Measurements from ENCODE around the gene FCAMR.

Gene FCAMR, protein sequence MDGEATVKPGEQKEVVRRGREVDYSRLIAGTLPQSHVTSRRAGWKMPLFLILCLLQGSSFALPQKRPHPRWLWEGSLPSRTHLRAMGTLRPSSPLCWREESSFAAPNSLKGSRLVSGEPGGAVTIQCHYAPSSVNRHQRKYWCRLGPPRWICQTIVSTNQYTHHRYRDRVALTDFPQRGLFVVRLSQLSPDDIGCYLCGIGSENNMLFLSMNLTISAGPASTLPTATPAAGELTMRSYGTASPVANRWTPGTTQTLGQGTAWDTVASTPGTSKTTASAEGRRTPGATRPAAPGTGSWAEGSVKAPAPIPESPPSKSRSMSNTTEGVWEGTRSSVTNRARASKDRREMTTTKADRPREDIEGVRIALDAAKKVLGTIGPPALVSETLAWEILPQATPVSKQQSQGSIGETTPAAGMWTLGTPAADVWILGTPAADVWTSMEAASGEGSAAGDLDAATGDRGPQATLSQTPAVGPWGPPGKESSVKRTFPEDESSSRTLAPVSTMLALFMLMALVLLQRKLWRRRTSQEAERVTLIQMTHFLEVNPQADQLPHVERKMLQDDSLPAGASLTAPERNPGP

DNA sequence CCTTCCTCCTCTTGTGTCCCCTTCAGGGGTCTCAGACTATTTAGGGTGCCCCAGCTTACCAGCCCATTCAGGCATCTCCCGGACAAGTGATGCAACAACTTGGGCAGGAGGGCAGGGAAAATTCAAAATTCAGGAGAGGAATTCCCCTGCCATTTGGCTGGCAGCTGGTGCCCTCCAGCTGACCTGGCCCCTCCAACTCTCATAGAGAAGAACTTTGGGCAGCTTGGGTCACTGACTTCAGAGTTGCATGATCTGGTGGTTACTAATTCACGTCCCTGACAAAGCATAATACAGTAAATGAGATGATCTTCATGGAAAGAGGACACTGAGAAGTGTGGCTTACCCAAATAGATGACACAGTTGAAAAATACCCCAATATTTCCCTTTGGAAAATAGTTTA is at the start of gene FCAMR:
FCAMR (minus strand) TSS at position 15 of the 400 bp plus-strand sequence. CDS start 335 bp downstream, outside the sequence.
- no peak for DNase-seq (ENCODE audit: low read depth in 3 of 3)

DNA sequence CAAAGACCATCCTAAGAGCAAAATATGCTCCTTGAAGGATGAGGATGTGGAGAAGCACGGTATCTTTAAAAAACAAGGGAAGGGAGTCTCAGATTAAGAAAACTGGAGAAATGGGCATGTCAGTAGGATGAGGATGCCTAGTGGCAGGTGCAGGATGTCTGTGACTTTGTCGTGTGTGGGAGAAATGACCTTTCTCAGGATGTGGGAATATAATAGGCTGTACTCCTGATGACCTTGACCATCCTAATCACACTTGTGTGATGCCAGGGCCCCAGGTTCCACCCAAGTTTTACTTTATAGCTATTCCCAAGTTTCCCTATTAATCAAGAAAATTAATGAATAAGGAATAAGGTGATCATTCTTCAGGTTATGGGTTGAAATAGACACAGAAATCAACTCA is 49.4 kb upstream of the FCAMR start:
- DNase-seq (ENCODE audit: low read depth in 3 of 3): no peak

DNA sequence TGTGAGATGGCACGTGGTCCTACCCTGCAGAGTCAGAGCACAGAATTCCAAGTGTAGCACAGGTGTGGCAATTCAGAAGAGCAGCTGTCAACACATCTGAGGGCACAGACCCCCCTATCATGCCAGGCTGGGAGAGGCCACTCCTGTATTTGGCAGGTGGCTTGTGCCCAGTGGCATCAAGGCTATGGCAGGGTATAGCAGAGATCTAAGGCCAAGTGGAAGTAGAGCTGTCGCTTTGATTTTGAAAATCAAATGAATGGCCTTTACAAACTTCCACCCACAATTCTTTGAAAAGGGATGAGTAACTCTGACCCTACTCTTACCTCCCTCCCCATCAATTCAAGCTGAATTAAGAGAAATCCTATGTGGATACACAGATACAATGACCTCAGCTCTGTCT is 48.9 kb upstream of the FCAMR start:
- DNase-seq (ENCODE audit: low read depth in 3 of 3): no peak

- no peak for DNase-seq (ENCODE audit: low read depth in 3 of 3)
Measured at GRCh38 chr1:207018707-207019106, 48.4 kb upstream of the FCAMR start.

- DNase-seq (ENCODE audit: low read depth in 3 of 3): no peak
Measured at GRCh38 chr1:207017615-207018559, 47.6 kb upstream of the FCAMR start.

DNA sequence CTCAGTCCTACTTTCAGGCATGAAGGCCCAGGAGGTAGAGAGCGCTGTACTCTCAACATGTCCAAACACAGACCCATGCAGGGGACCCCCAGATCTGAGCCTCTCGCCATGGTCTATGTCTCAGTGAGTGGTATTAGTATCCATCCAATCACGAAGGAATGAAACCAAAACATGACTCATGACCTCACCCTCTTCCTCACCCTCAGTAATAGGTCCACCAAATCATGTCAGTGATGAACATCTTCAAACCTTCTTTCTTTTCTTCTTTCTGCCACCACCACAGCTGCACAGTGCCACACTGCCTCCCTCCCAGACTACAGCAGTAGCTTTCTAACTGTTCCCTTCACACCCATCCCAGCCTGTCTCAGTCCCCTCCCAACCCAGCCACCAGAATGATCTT is 45.5 kb upstream of the FCAMR start:
- DNase-seq (ENCODE audit: low read depth in 3 of 3): no peak

- DNase-seq (ENCODE audit: low read depth in 3 of 3): no peak
Measured at GRCh38 chr1:207014728-207015127, 44.5 kb upstream of the FCAMR start.

DNA sequence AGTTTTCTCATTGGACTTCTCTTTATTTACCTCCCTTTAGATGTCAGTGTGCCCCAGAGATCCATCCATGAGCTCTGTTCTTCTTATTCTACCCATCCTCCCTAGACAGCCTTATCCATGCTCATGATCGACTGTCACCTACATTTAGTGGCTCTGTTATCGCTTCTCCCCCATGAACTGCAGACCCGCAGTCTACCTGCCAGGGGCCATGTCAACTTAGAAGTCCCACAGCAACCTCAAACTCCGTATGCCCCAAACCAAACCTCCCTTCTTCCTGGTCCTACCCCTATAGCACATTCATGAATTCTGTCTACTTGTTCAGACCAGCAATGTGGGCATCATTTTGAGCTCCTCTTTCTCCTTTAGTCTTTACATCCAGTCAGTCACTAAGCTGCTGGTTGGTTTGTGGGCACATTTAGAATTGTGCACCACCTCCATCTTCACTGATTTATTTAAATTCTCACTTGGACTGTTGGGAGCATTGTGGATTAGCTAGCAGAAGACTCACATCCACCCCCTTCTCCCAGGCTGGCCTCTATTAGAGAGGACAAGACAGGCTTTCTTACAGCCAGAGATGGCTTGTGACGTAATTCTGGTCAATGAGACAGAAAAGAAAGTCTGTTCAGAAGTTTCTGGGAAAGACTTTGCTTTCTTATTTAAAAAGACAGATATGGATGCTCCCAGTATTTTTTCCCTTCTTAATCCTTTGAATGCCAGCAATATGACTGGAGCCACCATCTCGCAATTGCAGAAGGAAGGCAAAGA is 43.2 kb upstream of the FCAMR start:
- DNase-seq (ENCODE audit: low read depth in 3 of 3): no peak

- no peak for DNase-seq (ENCODE audit: low read depth in 3 of 3)
Measured at GRCh38 chr1:207010726-207011125, 40.5 kb upstream of the FCAMR start.

GRCh38 chr1:207009945-207010344 is 39.7 kb upstream of the FCAMR start:
- no peak for DNase-seq (ENCODE audit: low read depth in 3 of 3)

DNA sequence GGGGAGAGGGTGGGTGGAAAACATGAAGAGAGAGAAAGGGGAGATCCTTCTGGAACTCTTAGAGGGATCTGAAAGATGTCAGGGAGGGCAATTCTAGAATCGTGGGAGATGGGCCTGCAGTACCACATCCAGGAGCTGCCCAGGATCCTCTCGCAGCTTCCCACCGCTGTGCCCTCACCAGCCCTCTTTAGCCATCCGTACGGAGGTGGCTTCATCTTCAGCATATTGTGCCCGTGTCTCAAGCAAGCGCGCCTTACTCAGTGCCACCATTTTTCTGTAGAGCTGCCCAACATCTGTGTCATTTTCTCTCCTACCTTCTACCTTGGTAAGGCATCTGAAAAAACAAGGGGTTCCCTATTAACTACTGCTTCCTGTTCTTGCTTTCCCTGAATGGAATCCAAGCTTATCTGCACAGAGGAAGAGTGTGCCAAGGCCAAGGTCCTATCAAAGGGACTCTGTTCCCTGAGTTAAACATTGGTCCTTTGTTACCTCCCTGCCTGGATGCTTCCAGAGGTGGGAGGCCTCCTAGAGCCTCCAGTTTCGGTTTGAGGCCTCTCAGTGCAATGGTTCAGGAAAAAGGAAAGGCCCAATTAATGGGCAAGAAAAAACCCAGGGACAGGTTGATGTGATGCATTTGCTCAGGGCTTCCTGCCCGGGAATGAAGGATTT is 39.1 kb upstream of the FCAMR start:
- DNase-seq (ENCODE audit: low read depth in 3 of 3): no peak

- DNase-seq (ENCODE audit: low read depth in 3 of 3): no peak
Measured at GRCh38 chr1:207007352-207008033, 37.2 kb upstream of the FCAMR start.

GRCh38 chr1:207006914-207007313 is 36.7 kb upstream of the FCAMR start:
- DNase-seq (ENCODE audit: low read depth in 3 of 3): no peak

- no peak for DNase-seq (ENCODE audit: low read depth in 3 of 3)
Measured at GRCh38 chr1:207006083-207006482, 35.8 kb upstream of the FCAMR start.

GRCh38 chr1:207004931-207005830 is 34.9 kb upstream of the FCAMR start:
- peak in 1 of 3 experiments; percentile 4 for DNase-seq (ENCODE audit: low read depth in 3 of 3)

DNA sequence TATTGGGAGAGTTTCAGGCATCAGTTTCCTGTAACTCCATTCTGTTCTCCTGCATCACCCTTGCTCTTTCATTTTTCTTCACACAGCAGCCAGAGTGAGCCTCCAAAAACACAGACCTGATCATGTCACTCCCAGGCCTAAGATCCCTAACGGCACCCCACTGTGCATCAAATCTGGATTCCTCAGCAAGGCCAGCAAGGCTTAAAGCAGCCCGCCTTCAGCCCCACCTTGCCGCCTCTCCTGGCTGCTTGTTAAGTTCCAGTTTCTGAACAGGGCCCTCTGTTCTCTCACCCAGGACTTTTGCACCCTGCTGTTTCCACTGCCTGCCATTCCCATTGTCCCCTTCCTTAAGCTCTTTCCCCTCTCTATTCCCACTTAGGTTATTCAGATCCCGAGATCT is 33.0 kb upstream of the FCAMR start:
- DNase-seq (ENCODE audit: low read depth in 3 of 3): no peak

DNA sequence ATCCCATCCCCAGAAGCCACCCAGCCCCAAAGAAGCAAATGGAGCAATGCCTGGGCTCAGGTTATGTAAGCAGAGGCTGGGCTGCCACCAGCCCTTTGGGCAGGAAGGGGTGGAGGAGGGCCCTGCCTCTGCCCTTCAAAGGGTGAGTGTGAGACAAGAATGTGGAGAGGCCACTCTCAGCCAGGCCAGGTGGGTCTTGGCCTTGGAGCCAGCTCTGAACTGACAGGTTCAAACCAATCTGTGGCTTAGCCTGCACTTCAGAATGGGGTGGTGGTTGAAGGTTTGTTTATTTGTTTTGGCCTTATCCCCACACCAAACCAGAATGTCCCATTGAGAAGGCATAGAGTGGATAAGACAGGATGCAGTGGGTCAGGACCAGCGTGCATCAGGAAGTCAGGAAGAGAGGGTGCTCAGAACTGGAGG is 32.5 kb upstream of the FCAMR start:
- no peak for DNase-seq (ENCODE audit: low read depth in 3 of 3)

GRCh38 chr1:207001492-207002245 is 31.4 kb upstream of the FCAMR start:
- no peak for DNase-seq (ENCODE audit: low read depth in 3 of 3)

Data from stimulated activated CD4-positive, alpha-beta T cell treated with anti-CD3 and anti-CD28 coated beads, TNF-alpha, amount 100 ng/mL, for 4 hours (primary cell).